DND-41 (cell line): Measurements from ENCODE around the gene ALG8.

Experiments
- ATAC-seq: fragments of 200-7000 bp; cut with Tn5 transposase; 3 replicates; pipeline ENCODE4 v1.9.1; 2021; ENCODE audit warnings: low read depth; ENCODE audit not compliant: insufficient read depth
- DNase-seq: peaks from one replicate; pipeline ENCODE4 v3.0.0-alpha.2; 2020
- H2AFZ ChIP-seq: 2 replicates; pipeline ENCODE4 v1.6.0; 2012; ENCODE audit warnings: low read depth, low read length
- H3K27ac ChIP-seq: 2 replicates; pipeline ENCODE4 v1.5.1; 2012; ENCODE audit warnings: low read length, inconsistent platforms
- H3K27me3 ChIP-seq: fragments of 200-600 bp; sonication (generic); 2 replicates; pipeline ENCODE4 v1.6.0; 2012; ENCODE audit warnings: low read length, mild to moderate bottlenecking, inconsistent platforms; ENCODE audit not compliant: insufficient read depth, poor library complexity
- H3K36me3 ChIP-seq: 2 replicates; pipeline ENCODE4 v1.5.1; 2012; ENCODE audit warnings: low read length, inconsistent platforms; ENCODE audit not compliant: insufficient read depth
- H3K4me1 ChIP-seq: 2 replicates; pipeline ENCODE4 v1.5.1; 2012; ENCODE audit warnings: mild to moderate bottlenecking, low read length; ENCODE audit not compliant: insufficient read depth
- H3K4me2 ChIP-seq: 2 replicates; pipeline ENCODE4 v1.6.0; 2012; ENCODE audit warnings: mild to moderate bottlenecking, moderate library complexity, low read length, inconsistent platforms; ENCODE audit not compliant: insufficient read depth
- H3K4me3 ChIP-seq, 2 experiments: fragments of 200-600 bp in 1 of 2; shearing (Covaris generic) in 1 of 2; 2 replicates each; pipeline ENCODE4 v1.5.1; 2012 to 2016; ENCODE audit warnings: inconsistent platforms in 2 of 2, low read length in 2 of 2, mild to moderate bottlenecking in 2 of 2, low read depth in 1 of 2, moderate library complexity in 1 of 2
- H3K79me2 ChIP-seq: 2 replicates; pipeline ENCODE4 v1.6.0; 2012; ENCODE audit warnings: low read length, inconsistent platforms; ENCODE audit not compliant: insufficient read depth
- H3K9ac ChIP-seq: 2 replicates; pipeline ENCODE4 v1.6.0; 2012; ENCODE audit warnings: low read depth, mild to moderate bottlenecking, inconsistent platforms, low read length, moderate library complexity
- H3K9me3 ChIP-seq: 2 replicates; pipeline ENCODE4 v1.5.1; 2012; ENCODE audit warnings: low read length, moderate library complexity, mild to moderate bottlenecking, inconsistent platforms; ENCODE audit not compliant: insufficient read depth, severe bottlenecking
- H4K20me1 ChIP-seq: 2 replicates; pipeline ENCODE4 v1.6.0; 2012; ENCODE audit warnings: low read length; ENCODE audit not compliant: insufficient read depth
- CTCF ChIP-seq: IDR thresholded peaks from 2 replicates; pipeline ENCODE4 v1.5.1; 2012; ENCODE audit warnings: borderline replicate concordance, low read length, moderate library complexity, mild to moderate bottlenecking; ENCODE audit not compliant: poor library complexity, severe bottlenecking; ENCODE audit errors: extremely low read depth
- EZH2 ChIP-seq: IDR thresholded peaks from 3 replicates; pipeline ENCODE4 v1.6.1; 2012; ENCODE audit warnings: borderline replicate concordance, low read depth, mild to moderate bottlenecking, moderate library complexity, low read length, inconsistent platforms; ENCODE audit not compliant: severe bottlenecking

The ALG8 gene

DNA sequence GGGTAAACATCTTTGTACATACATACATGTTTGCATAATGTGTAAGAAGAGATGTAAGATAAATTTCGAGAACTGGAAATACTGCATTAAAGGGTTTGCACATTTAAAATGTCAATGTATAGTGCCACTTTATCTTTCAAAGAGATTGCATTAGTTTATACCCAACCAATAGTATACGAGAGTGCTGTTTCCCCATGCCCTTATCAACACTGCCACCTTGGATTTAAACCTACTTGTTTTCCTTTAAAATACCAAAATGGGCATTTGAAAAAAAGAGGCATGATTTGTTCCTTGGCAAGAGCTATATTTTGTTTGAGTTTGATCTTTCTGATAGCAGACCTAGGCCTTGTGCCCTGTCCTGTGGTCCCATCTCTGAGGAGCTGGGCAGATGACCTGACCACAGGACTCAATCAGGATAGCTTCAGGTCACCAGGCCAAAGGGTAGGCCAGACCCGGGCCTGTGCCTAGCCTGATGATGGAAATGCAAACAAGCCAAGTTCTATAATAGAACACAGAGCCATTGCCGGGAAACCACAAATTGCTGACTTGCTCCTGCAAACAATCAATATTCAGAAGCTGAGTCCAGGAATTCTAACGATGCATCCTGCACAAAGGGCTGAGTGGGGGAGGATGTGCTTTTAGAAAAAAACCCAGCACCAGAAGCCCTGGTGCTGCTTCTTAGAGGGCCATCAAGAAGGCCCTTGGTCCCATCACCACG, 16.9 kb upstream of the ALG8 start:
- H3K4me3 ChIP-seq, result no peak overlapping the region
- H3K9me3 ChIP-seq, result no peaks in the 10 kb centered on the region
- no peaks in the 10 kb centered on the region for H3K79me2 ChIP-seq
- no peaks in the 10 kb centered on the region for H4K20me1 ChIP-seq
- DNase-seq (no peak), ATAC-seq (no peak)
- no peak overlapping the region for H3K4me2 ChIP-seq
- no peaks in the 10 kb centered on the region for H3K27me3 ChIP-seq
- no peaks in the 10 kb centered on the region for H3K36me3 ChIP-seq
- no peak overlapping the region for H3K27ac ChIP-seq
- no peak for TF ChIP-seq CTCF
- no peak for TF ChIP-seq EZH2
- no peak overlapping the region for H2AFZ ChIP-seq
- no peak overlapping the region for H3K9ac ChIP-seq
- H3K4me1 ChIP-seq, result no peaks in the 10 kb centered on the region

DNA sequence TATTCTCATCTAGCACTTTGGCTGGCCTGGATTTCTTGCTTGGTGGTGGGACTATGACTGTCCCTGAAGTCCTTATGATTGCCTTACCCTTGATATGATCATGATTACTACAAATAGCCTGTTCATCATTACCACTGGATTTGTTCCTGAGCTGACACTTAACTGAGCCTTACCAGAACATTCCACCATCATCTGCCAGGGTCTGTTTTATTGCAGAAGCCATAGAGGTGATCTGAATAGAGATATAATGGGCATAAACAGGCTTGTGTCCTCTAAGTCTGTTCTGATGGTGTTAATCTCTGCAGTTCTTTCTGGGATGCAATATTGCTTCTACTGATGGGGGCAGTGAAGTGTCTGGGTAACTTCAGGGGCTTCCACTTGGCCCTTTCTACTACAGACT, 12.4 kb upstream of the ALG8 start:
- TF ChIP-seq CTCF, result no peak
- TF ChIP-seq EZH2, result no peak
- no peaks in the 10 kb centered on the region for H3K4me1 ChIP-seq

DNA sequence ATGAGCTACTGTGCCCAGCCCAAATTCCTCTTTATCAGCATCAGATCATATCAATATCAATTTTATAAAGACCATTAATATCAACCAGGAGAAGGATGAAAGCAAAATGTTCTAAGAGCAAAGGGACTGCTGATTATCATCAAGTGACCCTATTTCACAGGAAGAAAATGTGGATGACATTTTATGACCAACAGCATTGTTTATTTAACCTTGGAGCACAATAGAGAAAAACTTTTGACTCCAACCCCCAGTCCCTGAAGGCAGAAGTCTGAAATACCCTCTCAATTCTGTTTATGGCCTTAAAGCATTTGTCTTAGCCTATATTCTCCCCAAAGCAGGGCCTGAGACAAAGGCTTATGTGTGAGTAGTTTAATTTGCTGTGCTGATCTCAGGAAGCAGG, 11.3 kb upstream of the ALG8 start:
- no peak for DNase-seq

More for the DNA sequence above, 12.4 kb upstream of the ALG8 start:
- no peaks in the 10 kb centered on the region for H4K20me1 ChIP-seq
- H3K4me3 ChIP-seq, result no peak overlapping the region
- ATAC-seq (no peak), DNase-seq (no peak)
- H3K9me3 ChIP-seq, result no peaks in the 10 kb centered on the region
- H3K27ac ChIP-seq, result no peak overlapping the region
- no peak overlapping the region for H3K9ac ChIP-seq
- H3K36me3 ChIP-seq, result no peaks in the 10 kb centered on the region
- H3K27me3 ChIP-seq, result no peaks in the 10 kb centered on the region
- no peak overlapping the region for H2AFZ ChIP-seq
- H3K79me2 ChIP-seq, result no peaks in the 10 kb centered on the region
- H3K4me2 ChIP-seq, result no peak overlapping the region

More for the DNA sequence above, 11.3 kb upstream of the ALG8 start:
- Histone ChIP-seq H3K4me1 (no peaks in the 10 kb centered on the region), H3K4me2 (no peak overlapping the region), H3K9ac (no peak overlapping the region), H3K36me3 (no peaks in the 10 kb centered on the region), H3K27me3 (no peaks in the 10 kb centered on the region), H3K27ac (no peak overlapping the region), H2AFZ (no peak overlapping the region), H4K20me1 (no peaks in the 10 kb centered on the region), H3K9me3 (no peaks in the 10 kb centered on the region), H3K4me3 (no peak overlapping the region), H3K79me2 (no peaks in the 10 kb centered on the region)
- ATAC-seq, result no peak
- TF ChIP-seq CTCF (no peak), EZH2 (no peak)
